Activated naive CD4-positive, alpha-beta T cell treated with anti-CD3 and anti-CD28 coated beads, Interleukin-2, amount 10 ng/mL, durations not matched to agents 7 days and 5 days (primary cell): Measurements from ENCODE around the gene ADGRL3.

ENCODE experiments used
- CTCF ChIA-PET: fragments of 350-600 bp; sonication (Branson Sonifier 250); formaldehyde crosslinking; loops from one replicate; lab custom pipeline; 2021; ENCODE audit warnings: antibody characterized with exemption; lab: Charles Lee
- DNase-seq: peaks from one replicate; pipeline ENCODE4 v3.0.0-alpha.2; 2020
- H3K27ac Mint-ChIP-seq: one replicate; pipeline ENCODE4 v1.8.0; 2021; ENCODE audit warnings: mild to moderate bottlenecking, moderate library complexity, mixed read lengths
- H3K27me3 Mint-ChIP-seq: one replicate; pipeline ENCODE4 v1.8.0; 2021; ENCODE audit warnings: mild to moderate bottlenecking, mixed read lengths
- H3K36me3 Mint-ChIP-seq: one replicate; pipeline ENCODE4 v1.8.0; 2021; ENCODE audit warnings: mixed read lengths
- H3K4me1 Mint-ChIP-seq: one replicate; pipeline ENCODE4 v1.8.0; 2021; ENCODE audit warnings: mixed read lengths
- H3K4me3 Mint-ChIP-seq: one replicate; pipeline ENCODE4 v1.8.0; 2021; ENCODE audit warnings: mild to moderate bottlenecking, moderate library complexity, mixed read lengths
- H3K9me3 Mint-ChIP-seq: one replicate; pipeline ENCODE4 v1.8.0; 2021; ENCODE audit warnings: mixed read lengths

The ADGRL3 gene

DNA sequence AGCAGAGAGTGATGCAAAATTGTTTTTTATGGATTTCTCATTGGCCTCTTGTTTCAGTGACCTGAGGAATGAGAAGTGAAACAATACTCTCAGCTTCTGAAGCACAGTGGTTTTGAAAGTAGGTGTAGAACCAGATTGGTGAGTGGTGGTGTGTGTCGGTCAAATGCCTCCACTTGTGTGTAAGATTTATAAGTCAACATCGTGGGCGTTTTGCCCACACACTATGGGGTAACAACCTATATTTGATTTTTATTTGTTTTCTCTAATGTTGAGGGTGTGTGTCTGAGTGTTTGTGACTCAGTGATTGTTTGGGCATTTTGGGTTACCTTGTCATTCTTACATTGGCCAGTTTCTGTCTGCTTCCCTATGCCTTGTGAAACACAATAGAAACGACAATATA, 23.3 kb downstream of the ADGRL3 start:
- H3K36me3 Mint-ChIP-seq = no peaks in the 10 kb centered on the region
- no peaks in the 10 kb centered on the region for H3K27me3 Mint-ChIP-seq
- CTCF ChIA-PET = no interaction called here
- DNase-seq = no peak
- no peak overlapping the region for H3K4me3 Mint-ChIP-seq
- H3K9me3 Mint-ChIP-seq = no peaks in the 10 kb centered on the region
- no peak overlapping the region for H3K27ac Mint-ChIP-seq
- no peaks in the 10 kb centered on the region for H3K4me1 Mint-ChIP-seq

DNA sequence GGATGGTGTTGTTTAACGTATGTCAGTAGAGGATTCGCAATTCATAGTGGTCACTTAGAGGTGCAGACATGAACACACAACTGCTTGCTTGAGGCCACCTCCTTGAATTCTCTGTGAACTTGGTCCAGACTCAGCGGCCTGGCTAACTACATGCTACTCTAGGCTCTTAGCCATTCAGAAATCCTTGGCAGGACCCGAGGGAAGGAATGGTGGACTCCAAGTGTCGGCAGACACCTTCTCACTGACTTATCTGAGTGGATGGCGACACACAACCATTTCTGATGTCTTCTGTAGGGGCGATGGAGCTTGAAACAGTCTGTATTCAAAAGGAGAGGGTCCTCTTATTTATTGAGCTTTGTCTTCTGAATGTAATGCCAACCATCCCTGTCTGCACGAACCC, 24.4 kb downstream of the ADGRL3 start:
- no peaks in the 10 kb centered on the region for H3K4me1 Mint-ChIP-seq
- H3K4me3 Mint-ChIP-seq = no peak overlapping the region
- H3K9me3 Mint-ChIP-seq = no peaks in the 10 kb centered on the region
- H3K27ac Mint-ChIP-seq = no peak overlapping the region
- DNase-seq = no peak
- CTCF ChIA-PET = no interaction called here
- no peaks in the 10 kb centered on the region for H3K27me3 Mint-ChIP-seq
- no peaks in the 10 kb centered on the region for H3K36me3 Mint-ChIP-seq

DNA sequence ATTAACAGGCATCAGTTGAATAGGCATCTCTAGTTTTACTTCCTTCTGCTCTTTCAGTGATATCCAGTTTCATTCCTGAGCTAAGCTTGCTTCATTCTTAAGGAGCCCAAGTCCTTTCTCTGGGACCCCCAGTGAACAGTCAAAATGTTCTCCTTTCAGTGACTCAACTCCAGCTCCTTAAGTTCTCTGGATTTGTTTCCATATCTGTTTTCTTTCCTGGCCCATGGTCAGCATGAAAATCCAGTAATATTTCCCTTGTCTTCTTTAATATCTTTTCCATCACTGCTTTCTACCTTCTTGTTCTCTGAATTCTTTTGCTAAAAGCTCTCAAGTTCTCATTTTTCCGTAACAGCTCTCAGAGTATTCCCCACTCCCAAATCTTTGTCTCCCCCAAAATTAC, 25.5 kb downstream of the ADGRL3 start:
- H3K4me1 Mint-ChIP-seq = no peaks in the 10 kb centered on the region
- H3K4me3 Mint-ChIP-seq = no peak overlapping the region
- no peak overlapping the region for H3K27ac Mint-ChIP-seq
- CTCF ChIA-PET = no interaction called here
- H3K36me3 Mint-ChIP-seq = no peaks in the 10 kb centered on the region
- no peak for DNase-seq
- H3K9me3 Mint-ChIP-seq = no peaks in the 10 kb centered on the region
- no peaks in the 10 kb centered on the region for H3K27me3 Mint-ChIP-seq

DNA sequence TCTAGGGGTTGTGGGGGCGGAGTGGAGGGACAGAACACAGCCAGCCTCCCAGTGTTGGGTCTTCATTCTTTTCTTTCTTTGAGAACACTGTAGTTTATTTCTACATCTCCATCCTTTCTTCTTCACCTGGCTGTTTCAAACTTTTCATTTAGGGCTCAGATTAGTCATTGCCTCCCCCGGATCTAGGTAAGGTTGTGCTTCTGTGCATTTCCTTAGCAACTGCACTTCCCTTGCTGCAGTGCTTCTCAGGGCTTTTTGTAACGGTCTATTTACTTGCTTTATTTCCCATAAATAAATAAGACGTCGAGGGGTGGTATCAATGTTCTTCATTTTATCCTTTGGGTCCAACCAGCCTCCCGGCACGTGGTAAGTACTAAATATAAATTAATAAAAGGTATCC, 31.3 kb downstream of the ADGRL3 start:
- Mint-ChIP-seq H3K27ac (no peak overlapping the region), H3K4me1 (no peaks in the 10 kb centered on the region), H3K27me3 (no peaks in the 10 kb centered on the region), H3K9me3 (peaks cover 4% of the 10 kb centered on the region), H3K36me3 (no peaks in the 10 kb centered on the region), H3K4me3 (no peak overlapping the region)
- no peak for DNase-seq
- CTCF ChIA-PET = no interaction called here

DNA sequence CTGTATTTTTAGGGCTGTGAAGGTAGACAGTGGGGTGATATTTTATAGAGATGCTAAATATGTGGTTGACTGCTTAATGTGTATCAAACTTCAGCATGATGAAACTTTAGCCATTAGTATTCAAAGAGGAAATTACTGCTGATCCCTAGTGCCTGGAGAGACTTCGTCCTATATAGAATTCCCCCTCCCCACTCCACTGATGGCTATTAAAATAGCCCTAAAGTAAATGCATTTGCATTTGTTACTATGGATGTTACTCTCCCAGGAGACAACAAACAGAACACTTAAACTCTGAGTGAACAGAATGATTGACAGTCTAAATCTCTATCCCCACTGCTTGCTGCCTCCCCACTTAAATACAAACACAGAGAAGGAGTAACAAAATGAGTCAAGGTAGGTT, 39.1 kb downstream of the ADGRL3 start:
- CTCF ChIA-PET = no interaction called here
- no peak for DNase-seq
- Mint-ChIP-seq H3K36me3 (no peaks in the 10 kb centered on the region), H3K9me3 (peaks cover 2% of the 10 kb centered on the region), H3K27ac (no peak overlapping the region), H3K4me3 (no peak overlapping the region), H3K4me1 (no peaks in the 10 kb centered on the region), H3K27me3 (no peaks in the 10 kb centered on the region)

DNA sequence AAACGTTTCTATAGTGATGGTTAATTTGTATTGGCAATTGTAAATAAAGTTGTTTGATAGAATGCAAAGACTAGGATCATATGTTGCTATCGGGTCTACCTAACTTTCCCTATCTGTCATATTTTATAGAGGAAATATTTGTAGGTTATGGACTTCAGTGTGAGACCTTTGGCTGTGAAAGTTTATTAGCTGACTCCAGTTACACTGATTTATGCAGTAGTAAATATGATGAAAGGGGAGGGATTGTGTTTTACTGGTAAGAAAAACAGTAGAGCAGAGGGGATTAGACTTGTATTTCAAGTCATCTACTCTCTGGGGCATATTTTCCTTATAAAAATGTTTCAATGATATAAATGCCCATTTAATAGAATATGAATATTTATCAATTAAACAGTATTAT, 43.8 kb downstream of the ADGRL3 start:
- CTCF ChIA-PET = no interaction called here

DNA sequence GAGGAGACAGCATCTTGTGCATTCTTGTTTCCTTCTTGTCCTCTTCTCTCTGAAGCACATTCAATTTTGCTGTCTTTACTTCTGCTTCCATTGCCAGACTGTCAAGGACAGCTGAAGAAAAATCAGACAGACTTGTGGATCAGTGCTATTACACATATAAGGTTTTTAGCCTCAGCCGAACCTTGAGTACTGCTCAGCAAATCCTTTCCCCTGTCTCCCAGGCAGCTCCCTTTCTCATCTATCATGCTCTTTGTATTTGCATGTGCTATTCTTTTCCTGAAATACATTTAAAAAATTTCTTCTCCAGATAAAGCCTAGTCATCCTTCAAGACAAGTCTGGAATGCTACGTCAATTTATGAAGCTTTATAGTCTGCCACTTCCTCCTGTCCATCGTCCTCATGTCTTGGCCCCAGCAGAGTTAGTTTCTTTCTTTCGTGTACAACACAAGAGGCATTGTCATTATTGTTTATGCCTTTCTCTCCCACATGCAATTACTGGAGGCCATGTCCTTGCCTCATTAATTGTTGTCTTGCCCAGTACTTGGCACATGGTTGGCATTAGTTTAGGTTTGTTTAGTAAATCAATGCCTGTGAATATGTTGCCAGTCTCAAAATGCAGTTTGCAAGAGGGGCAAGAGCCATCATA, 45.1 kb downstream of the ADGRL3 start:
- H3K27me3 Mint-ChIP-seq = no peaks in the 10 kb centered on the region
- DNase-seq = no peak
- H3K36me3 Mint-ChIP-seq = no peaks in the 10 kb centered on the region
- no peak overlapping the region for H3K4me3 Mint-ChIP-seq
- H3K4me1 Mint-ChIP-seq = no peaks in the 10 kb centered on the region
- peaks cover 2% of the 10 kb centered on the region for H3K9me3 Mint-ChIP-seq
- CTCF ChIA-PET = no interaction called here
- H3K27ac Mint-ChIP-seq = no peak overlapping the region

More for the DNA sequence above, 43.8 kb downstream of the ADGRL3 start:
- Mint-ChIP-seq H3K27ac (no peak overlapping the region), H3K36me3 (no peaks in the 10 kb centered on the region), H3K9me3 (peaks cover 2% of the 10 kb centered on the region), H3K4me3 (no peak overlapping the region), H3K4me1 (no peaks in the 10 kb centered on the region), H3K27me3 (no peaks in the 10 kb centered on the region)
- no peak for DNase-seq

DNA sequence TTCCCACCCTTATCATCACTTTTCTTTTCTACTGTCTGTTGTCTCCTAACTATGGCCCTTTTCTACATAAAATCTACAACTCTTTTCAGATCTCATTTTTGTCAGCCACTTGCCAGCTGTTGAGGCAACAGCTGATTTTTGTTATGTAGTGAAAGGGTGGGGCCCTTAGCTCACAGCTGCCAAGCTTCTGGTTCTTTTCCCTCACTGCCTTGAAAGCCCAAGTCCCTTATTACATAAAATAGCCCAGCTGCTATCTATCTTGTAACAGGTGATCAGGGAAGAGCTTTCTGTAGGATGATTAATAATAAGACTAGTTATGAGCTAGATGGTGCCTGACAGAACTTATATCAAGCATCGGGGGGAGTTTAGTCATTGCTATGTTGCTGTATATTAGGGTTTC, 45.9 kb downstream of the ADGRL3 start:
- H3K4me3 Mint-ChIP-seq = no peak overlapping the region
- CTCF ChIA-PET = no interaction called here
- H3K9me3 Mint-ChIP-seq = peaks cover 4% of the 10 kb centered on the region
- no peak overlapping the region for H3K27ac Mint-ChIP-seq
- no peak for DNase-seq
- no peaks in the 10 kb centered on the region for H3K36me3 Mint-ChIP-seq
- H3K27me3 Mint-ChIP-seq = no peaks in the 10 kb centered on the region
- H3K4me1 Mint-ChIP-seq = no peaks in the 10 kb centered on the region

DNA sequence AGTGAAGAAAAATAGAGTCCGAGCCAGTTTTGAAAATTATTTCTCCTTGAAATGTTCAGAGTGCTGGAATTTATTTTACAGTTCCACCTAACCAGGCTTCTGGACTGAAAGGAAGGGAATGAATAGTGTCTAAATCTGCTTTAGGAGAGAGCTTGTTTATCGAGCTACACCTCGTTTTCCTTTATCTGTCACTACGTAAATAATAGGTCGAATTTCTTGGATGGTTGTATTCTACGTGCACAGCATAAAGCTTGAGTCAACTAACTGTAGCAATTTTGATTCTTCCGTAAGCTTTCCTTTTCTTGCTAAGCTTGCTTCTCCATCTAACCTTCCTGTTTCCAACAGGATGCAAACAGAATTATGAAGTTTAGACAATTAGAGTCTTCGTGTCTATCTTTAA, 48.6 kb downstream of the ADGRL3 start:
- CTCF ChIA-PET = no interaction called here
- H3K27me3 Mint-ChIP-seq = no peaks in the 10 kb centered on the region
- no peak for DNase-seq
- no peaks in the 10 kb centered on the region for H3K36me3 Mint-ChIP-seq
- H3K27ac Mint-ChIP-seq = no peak overlapping the region
- H3K9me3 Mint-ChIP-seq = peaks cover 7% of the 10 kb centered on the region
- no peak overlapping the region for H3K4me3 Mint-ChIP-seq
- no peaks in the 10 kb centered on the region for H3K4me1 Mint-ChIP-seq

DNA sequence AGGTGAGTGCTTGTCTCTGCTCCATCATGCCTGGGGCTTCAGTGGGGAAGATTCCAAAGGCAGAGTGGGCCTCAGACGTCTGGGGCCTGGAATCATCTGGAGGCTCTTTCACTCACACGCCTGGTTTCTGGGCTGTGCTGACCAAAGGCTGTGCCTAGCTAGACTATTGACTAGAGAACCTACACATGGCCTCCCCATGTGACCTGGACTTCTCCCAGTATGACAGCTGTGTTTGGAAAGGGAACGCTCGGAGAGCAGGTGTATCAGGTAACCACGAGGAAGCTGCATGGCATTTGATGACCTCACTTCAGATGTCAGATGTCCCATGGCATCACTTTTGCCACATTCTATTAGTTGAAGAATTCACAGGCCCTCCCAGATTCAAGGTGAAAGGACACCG, 51.0 kb downstream of the ADGRL3 start:
- Mint-ChIP-seq H3K4me3 (no peak overlapping the region), H3K27me3 (no peaks in the 10 kb centered on the region), H3K4me1 (no peaks in the 10 kb centered on the region), H3K27ac (no peak overlapping the region), H3K36me3 (no peaks in the 10 kb centered on the region), H3K9me3 (peaks cover 5% of the 10 kb centered on the region)
- DNase-seq = no peak
- CTCF ChIA-PET = no interaction called here

DNA sequence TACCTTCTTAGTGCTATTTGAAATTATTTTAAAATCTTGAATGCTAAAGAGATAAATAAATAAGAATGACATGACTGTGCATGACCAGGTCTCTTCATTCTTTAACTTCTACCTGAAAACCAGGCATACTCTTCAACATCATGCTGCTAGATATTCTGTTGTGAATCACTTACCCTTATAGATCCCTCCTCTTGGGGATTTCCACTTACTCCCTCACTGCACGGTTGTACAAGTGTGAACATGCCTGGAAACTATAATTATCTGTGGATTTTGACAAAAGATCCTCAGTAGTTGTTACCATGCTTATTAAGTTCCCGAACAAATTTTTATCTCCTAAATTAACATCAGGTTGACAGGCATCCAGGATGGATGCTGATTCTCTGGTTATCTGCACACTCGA, 54.3 kb downstream of the ADGRL3 start:
- Mint-ChIP-seq H3K36me3 (no peaks in the 10 kb centered on the region), H3K4me3 (no peak overlapping the region), H3K4me1 (no peaks in the 10 kb centered on the region), H3K9me3 (peaks cover 5% of the 10 kb centered on the region), H3K27me3 (no peaks in the 10 kb centered on the region), H3K27ac (no peak overlapping the region)
- CTCF ChIA-PET = no interaction called here
- no peak for DNase-seq

DNA sequence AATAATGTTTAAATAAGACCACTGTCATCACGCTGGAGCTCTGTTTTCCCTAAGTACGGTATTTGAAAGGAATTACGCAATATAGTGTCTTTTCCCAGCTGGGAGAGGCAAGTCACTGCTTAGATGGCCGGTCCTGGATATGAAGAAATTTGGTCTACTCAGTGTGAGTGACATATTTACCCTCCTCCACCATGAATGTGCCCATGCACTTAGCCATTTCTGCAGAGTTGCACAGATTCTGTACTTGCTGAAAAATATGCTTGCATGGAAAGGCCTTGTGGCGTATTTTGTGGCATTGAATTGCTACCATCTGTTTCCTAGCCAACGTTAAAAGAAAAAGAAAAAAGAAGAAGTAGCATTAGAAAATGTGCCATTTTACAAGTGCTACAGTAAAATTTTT, 73.1 kb downstream of the ADGRL3 start:
- no peaks in the 10 kb centered on the region for H3K4me1 Mint-ChIP-seq
- no peak overlapping the region for H3K4me3 Mint-ChIP-seq
- H3K27ac Mint-ChIP-seq = no peak overlapping the region
- H3K27me3 Mint-ChIP-seq = no peaks in the 10 kb centered on the region
- H3K9me3 Mint-ChIP-seq = no peaks in the 10 kb centered on the region
- no peaks in the 10 kb centered on the region for H3K36me3 Mint-ChIP-seq
- DNase-seq = no peak
- CTCF ChIA-PET = no interaction called here

DNA sequence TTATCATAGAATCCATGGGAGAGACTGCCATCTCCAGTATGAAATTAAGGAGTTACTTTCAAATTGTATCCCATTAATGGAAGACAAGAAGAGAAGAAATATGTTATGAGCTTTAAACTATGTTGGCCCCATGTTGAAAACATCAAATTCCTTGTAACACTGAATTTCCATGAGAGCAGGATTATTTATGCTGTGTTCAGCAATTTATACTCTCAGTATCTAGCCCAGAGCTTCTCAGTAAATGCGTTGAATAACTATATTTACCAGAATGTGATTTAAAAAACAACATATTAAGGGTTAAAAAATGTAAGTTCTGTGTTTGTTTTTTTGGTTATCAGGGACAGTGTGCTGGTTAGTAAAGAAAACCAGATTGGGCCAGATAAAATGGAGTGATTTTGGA, 74.2 kb downstream of the ADGRL3 start:
- no peaks in the 10 kb centered on the region for H3K36me3 Mint-ChIP-seq
- H3K27me3 Mint-ChIP-seq = no peaks in the 10 kb centered on the region
- H3K4me3 Mint-ChIP-seq = no peak overlapping the region
- CTCF ChIA-PET = no interaction called here
- H3K4me1 Mint-ChIP-seq = no peaks in the 10 kb centered on the region
- H3K27ac Mint-ChIP-seq = no peak overlapping the region
- H3K9me3 Mint-ChIP-seq = no peaks in the 10 kb centered on the region
- no peak for DNase-seq

DNA sequence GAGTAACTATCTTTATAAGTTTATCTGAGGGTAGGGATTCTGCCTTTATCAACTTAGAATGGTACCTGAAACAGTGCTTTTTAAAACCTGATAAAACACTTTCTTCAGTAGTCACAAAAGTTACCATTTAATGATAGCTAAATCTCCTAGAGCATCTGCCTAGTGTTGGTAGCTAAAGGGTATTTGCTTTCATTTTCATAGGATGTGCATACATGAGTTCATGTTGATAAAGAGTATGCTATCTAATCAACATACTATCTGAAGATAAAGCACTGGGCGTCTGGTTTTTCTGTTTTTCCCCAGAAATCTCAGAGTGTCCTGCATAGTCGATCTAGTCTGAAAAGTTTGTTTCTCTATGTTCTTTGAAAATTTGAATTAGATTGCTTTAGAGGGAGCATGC, 75.1 kb downstream of the ADGRL3 start:
- H3K9me3 Mint-ChIP-seq = no peaks in the 10 kb centered on the region
- no peaks in the 10 kb centered on the region for H3K4me1 Mint-ChIP-seq
- no peak overlapping the region for H3K27ac Mint-ChIP-seq
- DNase-seq = no peak
- no peaks in the 10 kb centered on the region for H3K36me3 Mint-ChIP-seq
- CTCF ChIA-PET = no interaction called here
- H3K4me3 Mint-ChIP-seq = no peak overlapping the region
- no peaks in the 10 kb centered on the region for H3K27me3 Mint-ChIP-seq

DNA sequence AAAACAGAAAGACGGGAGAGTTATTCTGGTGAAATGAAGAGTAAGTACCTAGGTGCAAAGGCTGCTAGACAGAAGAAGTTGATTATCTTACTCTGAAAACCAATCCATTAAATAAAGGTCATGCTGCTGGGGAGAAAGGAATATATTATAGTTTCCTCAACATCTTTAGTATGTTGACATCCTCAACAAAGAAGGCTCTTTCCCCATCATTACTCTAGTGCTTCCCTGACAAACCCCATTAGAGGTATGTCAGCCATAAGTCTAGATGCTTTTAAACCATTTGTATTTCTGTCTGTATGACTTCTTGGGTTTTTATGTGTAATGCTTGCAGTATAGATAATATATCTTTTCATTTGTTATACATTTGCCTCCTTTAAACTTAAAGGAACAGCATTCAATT, 75.9 kb downstream of the ADGRL3 start:
- no peaks in the 10 kb centered on the region for H3K4me1 Mint-ChIP-seq
- no peaks in the 10 kb centered on the region for H3K9me3 Mint-ChIP-seq
- H3K27me3 Mint-ChIP-seq = no peaks in the 10 kb centered on the region
- no peak overlapping the region for H3K4me3 Mint-ChIP-seq
- H3K27ac Mint-ChIP-seq = no peak overlapping the region
- CTCF ChIA-PET = no interaction called here
- DNase-seq = no peak
- H3K36me3 Mint-ChIP-seq = no peaks in the 10 kb centered on the region
